ENCODE data around the gene SNTB2. TPM values are rescaled to one million over a fixed set of nuclear protein-coding genes. Genes with fewer than 3 reads are reported as not detected.

SNTB2 gene
- polyA plus RNA-seq, 4 donors = 11.0 to 15.3 (median 13.1) TPM

- DNase-seq (ENCODE audit: low read depth in 4 of 4, low spot score in 3 of 4) = peak; percentile 83 to 86 (median 85)
Measured at GRCh38 chr16:69330286-69331109, 143.5 kb downstream of the SNTB2 start, which contains the start of gene PDF. Gene PDF, minus strand, starts transcription at chr16:69330588. Its CDS starts 18 bp downstream, at chr16:69330570.

GRCh38 chr16:69334696-69335095 is 147.7 kb downstream of the SNTB2 start:
- DNase-seq (ENCODE audit: low read depth in 4 of 4, low spot score in 3 of 4) = no peak

GRCh38 chr16:69338557-69339288 is 151.8 kb downstream of the SNTB2 start:
- no peak for DNase-seq (ENCODE audit: low read depth in 4 of 4, low spot score in 3 of 4)

DNA sequence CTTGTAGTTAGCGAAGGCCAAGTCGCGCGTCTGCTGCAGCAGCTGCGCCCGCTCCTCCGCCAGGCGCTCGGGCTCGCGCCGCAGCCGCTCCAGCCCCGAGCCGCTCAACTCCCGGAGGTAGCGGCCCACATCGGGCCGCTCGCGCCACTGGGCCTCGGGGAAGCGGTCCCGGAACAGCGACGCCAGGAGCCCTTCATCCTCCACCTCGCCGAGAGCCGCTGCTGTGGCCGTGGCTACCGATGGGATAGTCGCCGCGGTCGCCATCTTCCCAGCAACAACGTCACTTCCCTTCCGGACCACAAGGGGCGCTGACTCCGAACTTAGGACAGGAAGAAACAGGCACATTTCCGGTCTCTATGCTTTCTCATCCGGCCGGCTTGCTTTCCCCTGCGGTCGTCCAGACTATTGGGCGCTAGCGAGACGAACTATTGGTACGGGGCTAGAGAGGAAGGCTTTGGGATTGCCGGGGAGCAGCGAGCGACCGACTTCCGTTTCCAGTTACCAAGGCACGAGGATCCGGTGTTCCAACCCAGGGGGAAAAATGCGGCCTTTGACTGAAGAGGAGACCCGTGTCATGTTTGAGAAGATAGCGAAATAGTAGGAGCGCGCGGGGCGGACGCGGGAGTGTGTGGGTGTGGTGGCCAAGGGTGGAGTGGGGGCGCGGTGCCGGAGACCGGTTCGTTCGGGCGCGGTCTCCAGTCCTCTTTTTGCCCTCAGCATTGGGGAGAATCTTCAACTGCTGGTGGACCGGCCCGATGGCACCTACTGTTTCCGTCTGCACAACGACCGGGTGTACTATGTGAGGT is 152.5 kb downstream of the SNTB2 start, which contains the start of the genes COG8 and NIP7:
COG8 (minus strand) TSS at position 276 of the 806 bp plus-strand sequence; CDS start at position 264, 12 bp downstream.
NIP7 (plus strand) TSS at position 484 of the 806 bp plus-strand sequence; CDS start at position 542, 58 bp downstream.
- DNase-seq (ENCODE audit: low read depth in 4 of 4, low spot score in 3 of 4) = peak; percentile 95 to 98 (median 97)

DNA sequence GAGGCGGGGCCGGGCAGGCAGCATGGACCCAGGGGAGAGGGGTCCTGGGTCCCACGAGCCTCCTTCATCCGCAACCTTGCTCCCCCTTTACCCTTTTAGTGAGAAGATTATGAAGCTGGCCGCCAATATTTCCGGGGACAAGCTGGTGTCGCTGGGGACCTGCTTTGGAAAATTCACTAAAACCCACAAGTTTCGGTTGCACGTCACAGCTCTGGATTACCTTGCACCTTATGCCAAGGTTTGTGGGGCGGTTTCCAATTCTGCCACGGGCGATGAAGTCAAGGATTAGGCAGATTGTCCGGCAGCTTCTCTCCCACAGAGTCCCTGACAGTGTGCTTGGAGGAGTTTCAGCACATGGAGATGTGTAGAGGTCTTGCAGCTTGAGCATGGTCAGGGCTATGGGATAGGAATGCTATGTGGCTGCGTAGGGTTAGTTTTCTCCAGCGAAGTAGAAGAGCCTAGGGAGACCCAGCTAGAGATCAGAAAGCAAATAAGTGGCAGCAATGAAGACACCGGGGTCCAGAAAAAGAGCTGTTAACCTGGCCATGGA is 153.2 kb downstream of the SNTB2 start:
- DNase-seq (ENCODE audit: low read depth in 4 of 4, low spot score in 3 of 4) = no peak

GRCh38 chr16:69344171-69344570 is 157.2 kb downstream of the SNTB2 start:
- DNase-seq (ENCODE audit: low read depth in 4 of 4, low spot score in 3 of 4) = no peak

DNA sequence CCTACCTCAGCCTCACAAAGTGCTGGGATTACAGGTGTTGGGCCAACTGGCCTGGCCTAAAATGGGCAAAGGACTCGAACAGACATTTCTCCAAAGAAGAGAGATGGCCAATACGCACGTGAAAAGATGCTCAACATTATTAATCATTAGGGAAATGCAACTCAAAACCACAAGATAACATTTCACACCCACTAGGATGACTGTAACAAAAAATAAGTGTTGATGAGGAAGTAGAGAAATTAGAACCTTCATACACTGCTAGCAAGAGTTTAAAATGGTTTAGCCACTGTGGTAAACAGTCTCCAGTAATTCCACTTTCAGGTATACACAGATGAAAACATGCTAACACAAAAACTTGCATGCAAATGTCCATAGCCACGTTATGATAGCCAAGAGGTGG is 159.0 kb downstream of the SNTB2 start:
- DNase-seq (ENCODE audit: low read depth in 4 of 4, low spot score in 3 of 4) = no peak

DNA sequence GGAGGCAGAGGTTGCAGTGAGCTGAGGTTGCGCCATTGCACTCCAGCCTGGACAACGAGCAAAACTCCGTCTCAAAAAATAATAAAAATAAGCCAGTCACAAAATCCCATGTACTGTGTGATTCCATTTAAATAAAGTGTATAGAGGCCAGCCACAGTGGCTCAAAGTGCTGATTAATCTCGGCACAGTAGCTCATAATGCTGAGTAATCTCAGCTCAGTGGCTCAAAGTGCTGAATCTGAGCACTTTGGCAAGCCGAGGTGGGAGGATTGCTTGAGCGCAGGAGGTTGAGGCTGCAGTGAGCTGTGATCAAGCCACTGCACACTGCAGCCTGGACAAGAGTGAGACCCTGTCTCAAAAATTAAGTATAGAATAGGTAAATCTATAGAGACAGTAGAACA is 159.7 kb downstream of the SNTB2 start:
- DNase-seq (ENCODE audit: low read depth in 4 of 4, low spot score in 3 of 4) = no peak

DNA sequence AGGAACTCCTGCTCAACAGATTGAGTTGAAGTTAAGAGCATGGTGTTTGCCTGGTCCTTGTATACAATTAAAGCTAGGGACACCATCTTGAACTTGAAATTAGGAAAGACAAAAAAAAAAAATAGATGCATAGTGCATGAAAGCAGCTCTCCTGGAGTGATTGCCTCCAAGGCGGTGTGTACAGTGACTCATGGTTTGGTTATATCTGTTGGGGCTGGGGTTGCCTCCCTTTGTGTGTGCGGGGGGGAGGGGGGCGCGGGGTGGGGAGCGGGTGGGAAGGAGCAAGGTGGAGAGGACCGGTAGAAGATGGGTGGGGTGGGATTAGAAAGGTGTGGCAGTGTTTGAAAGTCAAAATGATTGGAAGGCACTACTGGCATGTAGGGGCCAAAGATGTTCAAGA is 161.3 kb downstream of the SNTB2 start:
- no peak for DNase-seq (ENCODE audit: low read depth in 4 of 4, low spot score in 3 of 4)

GRCh38 chr16:69349536-69349935 is 162.6 kb downstream of the SNTB2 start:
- no peak for DNase-seq (ENCODE audit: low read depth in 4 of 4, low spot score in 3 of 4)

- no peak for DNase-seq (ENCODE audit: low read depth in 4 of 4, low spot score in 3 of 4)
Measured at GRCh38 chr16:69350536-69351133, 163.7 kb downstream of the SNTB2 start.

GRCh38 chr16:69351309-69352027 is 164.5 kb downstream of the SNTB2 start, which contains the start of gene TMED6:
Gene TMED6, minus strand, starts transcription at chr16:69351786. Its CDS starts 33 bp downstream, at chr16:69351753.
- no peak for DNase-seq (ENCODE audit: low read depth in 4 of 4, low spot score in 3 of 4)

Other genes starting within 250 kb of the SNTB2 start
- gene HAS3, start 81.5 kb upstream of the SNTB2 start, polyA plus RNA-seq (ENCODE audit: insufficient read length in 4 of 4) = 1 to 10 TPM; 3.5 to 4.9 (median 4.5) TPM
- 100 to 1,000 TPM; 157 to 170 (median 163) TPM for gene CHTF8, start 54.6 kb upstream of the SNTB2 start, polyA plus RNA-seq (ENCODE audit: insufficient read length in 4 of 4)
- gene UTP4, start 54.5 kb upstream of the SNTB2 start, polyA plus RNA-seq (ENCODE audit: insufficient read length in 4 of 4) = 10 to 100 TPM; 56.3 to 63.8 (median 57.0) TPM
- gene VPS4A, start 124.2 kb downstream of the SNTB2 start, polyA plus RNA-seq (ENCODE audit: insufficient read length in 4 of 4) = 10 to 100 TPM; 43.6 to 47.3 (median 46.6) TPM
- 1 to 10 TPM; 3.0 to 7.7 (median 3.5) TPM for gene PDF, start 143.4 kb downstream of the SNTB2 start, polyA plus RNA-seq (ENCODE audit: insufficient read length in 4 of 4)
- gene COG8, start 152.4 kb downstream of the SNTB2 start, polyA plus RNA-seq (ENCODE audit: insufficient read length in 4 of 4) = 10 to 100 TPM; 28.3 to 32.4 (median 31.3) TPM
- gene NIP7, start 152.6 kb downstream of the SNTB2 start, polyA plus RNA-seq (ENCODE audit: insufficient read length in 4 of 4) = 10 to 100 TPM; 32.0 to 38.2 (median 33.7) TPM
- gene TMED6, start 164.6 kb downstream of the SNTB2 start, polyA plus RNA-seq (ENCODE audit: insufficient read length in 4 of 4) = 1 to 10 TPM; 2.0 to 3.7 (median 2.8) TPM
- 10 to 100 TPM; 40.7 to 46.9 (median 44.1) TPM for gene TERF2, start 198.8 kb downstream of the SNTB2 start, polyA plus RNA-seq (ENCODE audit: insufficient read length in 4 of 4)
- 100 to 1,000 TPM; 120 to 155 (median 154) TPM for gene CYB5B, start 237.5 kb downstream of the SNTB2 start, polyA plus RNA-seq (ENCODE audit: insufficient read length in 4 of 4)